Fibroblast of pulmonary artery (primary cell): Measurements from ENCODE around the gene ZNF160.

Experiments
- DNase-seq: peaks from one replicate; pipeline ENCODE4 v3.0.0-alpha.2; 2010; ENCODE audit warnings: low read depth
- H3K4me3 ChIP-seq: replicated peaks from 2 replicates; pipeline ENCODE4 v1.5.1; 2011; ENCODE audit warnings: low read depth, mild to moderate bottlenecking, control low read depth, low read length, moderate library complexity
- CTCF ChIP-seq: IDR thresholded peaks from 2 replicates; pipeline ENCODE4 v1.5.1; 2011; ENCODE audit warnings: mild to moderate bottlenecking, control low read depth, low read length, inconsistent platforms; ENCODE audit errors: missing control alignments

The ZNF160 gene

GRCh38 chr19:53088091-53088490 lies 15.1 kb downstream of the ZNF160 start:
- H3K4me3 ChIP-seq, result no peak overlapping the region
- TF ChIP-seq CTCF, result no peak
- no peak for DNase-seq

DNA sequence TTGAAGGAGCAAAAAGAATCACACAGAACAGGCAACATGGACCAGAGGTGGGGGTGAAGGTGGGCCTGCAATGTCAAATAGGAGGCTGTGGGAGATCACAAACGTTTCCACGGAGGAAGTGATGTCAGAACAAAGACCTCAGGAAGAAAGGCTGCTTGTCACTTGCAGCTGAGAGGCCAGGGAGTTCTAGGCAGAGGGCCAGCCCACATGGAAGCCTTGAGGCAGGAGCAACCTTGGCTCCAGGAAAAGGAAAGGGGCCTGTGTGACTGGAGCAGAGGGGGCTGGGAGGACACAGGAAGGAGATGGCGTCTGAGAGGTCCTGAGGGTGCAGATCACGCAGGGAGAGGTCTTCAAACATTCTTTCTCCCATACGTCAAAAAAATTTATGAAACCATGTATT lies 16.3 kb downstream of the ZNF160 start:
- TF ChIP-seq CTCF, result no peak

GRCh38 chr19:53085496-53085895 lies 17.7 kb downstream of the ZNF160 start:
- TF ChIP-seq CTCF, result no peak
- DNase-seq, result no peak

More for the DNA sequence above, 16.3 kb downstream of the ZNF160 start:
- DNase-seq, result peak; percentile 70
- no peak overlapping the region for H3K4me3 ChIP-seq

GRCh38 chr19:53082929-53083328 lies 20.3 kb downstream of the ZNF160 start:
- no peak for TF ChIP-seq CTCF
- DNase-seq, result no peak
- no peak overlapping the region for H3K4me3 ChIP-seq

More at GRCh38 chr19:53085496-53085895, 17.7 kb downstream of the ZNF160 start:
- H3K4me3 ChIP-seq, result no peak overlapping the region

GRCh38 chr19:53079313-53079924 lies 23.8 kb downstream of the ZNF160 start:
- H3K4me3 ChIP-seq, result no peak overlapping the region
- TF ChIP-seq CTCF, result no peak
- DNase-seq, result no peak

DNA sequence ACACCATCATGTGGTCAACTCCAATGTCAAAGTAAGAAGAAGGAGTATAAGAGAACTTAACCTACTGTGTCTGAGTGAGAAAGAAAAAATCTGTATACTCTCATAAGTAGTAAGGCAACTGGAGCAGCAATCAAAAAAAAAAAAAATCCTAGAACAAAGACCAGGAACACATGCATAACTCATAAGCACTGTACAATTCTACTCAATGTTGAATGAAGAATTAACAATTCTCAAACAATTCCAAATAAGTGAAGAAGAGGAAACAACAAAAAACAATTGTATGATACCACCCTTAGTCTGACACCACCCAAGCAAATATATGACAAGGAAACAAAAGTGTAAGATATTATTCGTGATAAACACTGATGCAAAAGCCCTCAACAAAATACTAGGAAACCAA lies 24.6 kb downstream of the ZNF160 start:
- no peak for DNase-seq
- H3K4me3 ChIP-seq, result no peak overlapping the region
- TF ChIP-seq CTCF, result no peak

DNA sequence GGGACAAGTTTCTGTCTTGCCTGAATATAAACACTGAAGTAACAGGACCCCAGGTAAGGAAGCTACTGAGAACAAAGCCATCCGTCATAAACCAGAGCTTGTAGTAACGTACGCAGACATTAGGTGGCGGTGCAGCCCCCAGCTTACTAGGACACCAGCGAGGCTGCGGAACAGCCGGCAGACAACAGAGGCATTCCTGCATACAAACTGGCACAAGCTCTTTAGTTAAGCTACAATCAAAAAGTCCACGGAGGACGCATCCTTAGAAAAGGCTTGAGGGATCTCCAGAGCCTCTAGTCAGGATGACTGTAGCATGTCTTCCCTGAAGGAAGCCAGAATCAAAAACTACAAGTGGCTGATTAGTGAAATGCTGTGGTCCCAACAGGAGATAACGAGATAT lies 26.2 kb downstream of the ZNF160 start:
- DNase-seq, result peak; percentile 61

More for the DNA sequence above, 26.2 kb downstream of the ZNF160 start:
- TF ChIP-seq CTCF, result peak; percentile 64
- H3K4me3 ChIP-seq, result no peak overlapping the region
